Measurements from ENCODE around the gene PROSER3. TPM values are rescaled to one million over a fixed set of nuclear protein-coding genes. Genes with fewer than 3 reads are reported as not detected.

The PROSER3 gene
- total RNA-seq, 1 experiment from 2014 or later, result 37.3 TPM

- ChIA-PET CTCF (no interaction called here), POLR2A (interaction anchor here (1.0 kb wide), 1 partner anchor 28 kb away, joined by 4 read pairs; the partner anchor contains the start of gene LIN37)
- H3K36me3 Mint-ChIP-seq (ENCODE audit: insufficient read depth, unreplicated experiment), result peaks cover 6% of the 10 kb centered on the region
- peaks cover 17% of the 10 kb centered on the region for H3K4me1 Mint-ChIP-seq (ENCODE audit: insufficient read depth, unreplicated experiment)
- H3K9me3 Mint-ChIP-seq (ENCODE audit: unreplicated experiment), result no peaks in the 10 kb centered on the region
- no peaks in the 10 kb centered on the region for H3K27me3 Mint-ChIP-seq (ENCODE audit: insufficient read depth, unreplicated experiment)
- intact Hi-C loops (cut with micrococcal nuclease), result loop anchor here (10.0 kb wide), 1 partner anchor 159 kb away; the partner anchor contains the start of gene LRFN3
- no TSS peak for BruUV-seq (replicated peaks)
- H3K4me3 Mint-ChIP-seq (ENCODE audit: unreplicated experiment), result peak overlapping the region; percentile 79
- DNase-seq (ENCODE audit: unreplicated experiment), result no peak
- H3K27ac Mint-ChIP-seq (ENCODE audit: low read depth, unreplicated experiment), result no peak overlapping the region
- no peak for TF ChIP-seq CTCF (IDR thresholded peaks at IDR 0.05; ENCODE audit: unreplicated experiment)
Measured at GRCh38 chr19:35776102-35776788, 18.3 kb downstream of the PROSER3 start.

GRCh38 chr19:35777086-35777841, 19.3 kb downstream of the PROSER3 start:
- ChIA-PET POLR2A (no interaction called here), CTCF (no interaction called here)
- Mint-ChIP-seq H3K9me3 (ENCODE audit: unreplicated experiment) (no peaks in the 10 kb centered on the region), H3K4me1 (ENCODE audit: insufficient read depth, unreplicated experiment) (peaks cover 17% of the 10 kb centered on the region), H3K27me3 (ENCODE audit: insufficient read depth, unreplicated experiment) (no peaks in the 10 kb centered on the region), H3K4me3 (ENCODE audit: unreplicated experiment) (no peak overlapping the region), H3K36me3 (ENCODE audit: insufficient read depth, unreplicated experiment) (peaks cover 6% of the 10 kb centered on the region), H3K27ac (ENCODE audit: low read depth, unreplicated experiment) (no peak overlapping the region)
- intact Hi-C loops (cut with micrococcal nuclease), result loop anchor here (10.0 kb wide), 1 partner anchor 158 kb away; the partner anchor contains the start of gene LRFN3
- no peak for DNase-seq (ENCODE audit: unreplicated experiment)
- no peak for TF ChIP-seq CTCF (IDR thresholded peaks at IDR 0.05; ENCODE audit: unreplicated experiment)
- no TSS peak for BruUV-seq (replicated peaks)

- no peaks in the 10 kb centered on the region for H3K27me3 Mint-ChIP-seq (ENCODE audit: insufficient read depth, unreplicated experiment)
- intact Hi-C loops (cut with micrococcal nuclease), result loop anchor here (10.0 kb wide), 1 partner anchor 157 kb away; the partner anchor contains the start of gene LRFN3
- ChIA-PET POLR2A (no interaction called here), CTCF (no interaction called here)
- H3K36me3 Mint-ChIP-seq (ENCODE audit: insufficient read depth, unreplicated experiment), result peaks cover 6% of the 10 kb centered on the region
- H3K4me3 Mint-ChIP-seq (ENCODE audit: unreplicated experiment), result no peak overlapping the region
- no peak for DNase-seq (ENCODE audit: unreplicated experiment)
- no peaks in the 10 kb centered on the region for H3K9me3 Mint-ChIP-seq (ENCODE audit: unreplicated experiment)
- peaks cover 17% of the 10 kb centered on the region for H3K4me1 Mint-ChIP-seq (ENCODE audit: insufficient read depth, unreplicated experiment)
- no peak for TF ChIP-seq CTCF (IDR thresholded peaks at IDR 0.05; ENCODE audit: unreplicated experiment)
- BruUV-seq (replicated peaks), result no TSS peak
- no peak overlapping the region for H3K27ac Mint-ChIP-seq (ENCODE audit: low read depth, unreplicated experiment)
Measured at GRCh38 chr19:35777961-35778360, 20.0 kb downstream of the PROSER3 start.

GRCh38 chr19:35779033-35779432, 21.1 kb downstream of the PROSER3 start:
- Mint-ChIP-seq H3K27ac (ENCODE audit: low read depth, unreplicated experiment) (no peak overlapping the region), H3K4me1 (ENCODE audit: insufficient read depth, unreplicated experiment) (peaks cover 17% of the 10 kb centered on the region), H3K9me3 (ENCODE audit: unreplicated experiment) (no peaks in the 10 kb centered on the region), H3K36me3 (ENCODE audit: insufficient read depth, unreplicated experiment) (peaks cover 6% of the 10 kb centered on the region), H3K4me3 (ENCODE audit: unreplicated experiment) (no peak overlapping the region), H3K27me3 (ENCODE audit: insufficient read depth, unreplicated experiment) (no peaks in the 10 kb centered on the region)
- intact Hi-C loops (cut with micrococcal nuclease), result loop anchor here (10.0 kb wide), 1 partner anchor 156 kb away; the partner anchor contains the start of gene LRFN3
- BruUV-seq (replicated peaks), result no TSS peak
- no peak for TF ChIP-seq CTCF (IDR thresholded peaks at IDR 0.05; ENCODE audit: unreplicated experiment)
- POLR2A ChIA-PET, result no interaction called here
- no peak for DNase-seq (ENCODE audit: unreplicated experiment)
- CTCF ChIA-PET, result no interaction called here
